ENCODE results near the gene PIRT.

PIRT gene

GRCh38 chr17:10787306-10788045, 50.4 kb downstream of the PIRT start:
- no peak for DNase-seq

- DNase-seq: no peak
Measured at GRCh38 chr17:10785295-10785694, 52.6 kb downstream of the PIRT start.

GRCh38 chr17:10779609-10780008, 58.3 kb downstream of the PIRT start:
- DNase-seq: no peak

- no peak for DNase-seq
Measured at GRCh38 chr17:10777890-10778289, 60.0 kb downstream of the PIRT start.

- DNase-seq: no peak
Measured at GRCh38 chr17:10777131-10777807, 60.6 kb downstream of the PIRT start.

- DNase-seq: no peak
Measured at GRCh38 chr17:10776381-10776780, 61.5 kb downstream of the PIRT start.

GRCh38 chr17:10775740-10776356, 62.0 kb downstream of the PIRT start:
- no peak for DNase-seq

- DNase-seq: no peak
Measured at GRCh38 chr17:10775058-10775457, 62.8 kb downstream of the PIRT start.

- no peak for DNase-seq
Measured at GRCh38 chr17:10773391-10773790, 64.5 kb downstream of the PIRT start.

Data from T-helper 2 cell (primary cell).